ENCODE data around the gene TCF12.

Gene TCF12

GRCh38 chr15:57297163-57297593, 378.7 kb downstream of the TCF12 start:
- Histone ChIP-seq H4K20me1 (ENCODE audit: insufficient read depth, low read length, poor library complexity, severe bottlenecking) (no peaks in the 10 kb centered on the region), H2AFZ (ENCODE audit: low read length) (no peak overlapping the region), H3F3A (ENCODE audit: low read depth) (no peaks in the 10 kb centered on the region), H3K9me3 (ENCODE audit: insufficient read depth, low read depth, low read length) (no peaks in the 10 kb centered on the region), H3K9ac (ENCODE audit: low read depth, low read length, poor library complexity, severe bottlenecking) (no peak overlapping the region), H3K4me3 (ENCODE audit: low read length, poor library complexity, severe bottlenecking) (no peak overlapping the region), H3K4me2 (ENCODE audit: low read depth, low read length, poor library complexity, severe bottlenecking) (no peak overlapping the region), H3K79me2 (ENCODE audit: insufficient read depth, low read length) (no peaks in the 10 kb centered on the region), H3K27me3 (ENCODE audit: insufficient read depth, low read length, poor library complexity, severe bottlenecking) (no peaks in the 10 kb centered on the region), H3K4me1 (ENCODE audit: insufficient read depth, low read length, poor library complexity, severe bottlenecking) (peaks cover 22% of the 10 kb centered on the region), H3K9me2 (replicated peaks; ENCODE audit: low read depth, low read length) (no peaks in the 10 kb centered on the region), H3K36me3 (ENCODE audit: insufficient read depth, low read length) (no peaks in the 10 kb centered on the region)
- TF ChIP-seq CTCF (conservative IDR thresholded peaks at IDR 0.05; ENCODE audit: low read length) (no peak), EZH2phosphoT487 (IDR thresholded peaks at IDR 0.05; ENCODE audit: borderline replicate concordance) (no peak)

GRCh38 chr15:57297630-57298029, 379.2 kb downstream of the TCF12 start:
- Histone ChIP-seq H3F3A (ENCODE audit: low read depth) (no peaks in the 10 kb centered on the region), H2AFZ (ENCODE audit: low read length) (no peak overlapping the region), H3K36me3 (ENCODE audit: insufficient read depth, low read length) (no peaks in the 10 kb centered on the region), H3K9me3 (ENCODE audit: insufficient read depth, low read depth, low read length) (no peaks in the 10 kb centered on the region), H3K4me3 (ENCODE audit: low read length, poor library complexity, severe bottlenecking) (no peak overlapping the region), H3K27me3 (ENCODE audit: insufficient read depth, low read length, poor library complexity, severe bottlenecking) (no peaks in the 10 kb centered on the region), H3K9ac (ENCODE audit: low read depth, low read length, poor library complexity, severe bottlenecking) (no peak overlapping the region), H4K20me1 (ENCODE audit: insufficient read depth, low read length, poor library complexity, severe bottlenecking) (no peaks in the 10 kb centered on the region), H3K79me2 (ENCODE audit: insufficient read depth, low read length) (no peaks in the 10 kb centered on the region), H3K9me2 (replicated peaks; ENCODE audit: low read depth, low read length) (no peaks in the 10 kb centered on the region), H3K4me1 (ENCODE audit: insufficient read depth, low read length, poor library complexity, severe bottlenecking) (peaks cover 22% of the 10 kb centered on the region), H3K4me2 (ENCODE audit: low read depth, low read length, poor library complexity, severe bottlenecking) (no peak overlapping the region)
- TF ChIP-seq CTCF (conservative IDR thresholded peaks at IDR 0.05; ENCODE audit: low read length) (no peak), EZH2phosphoT487 (IDR thresholded peaks at IDR 0.05; ENCODE audit: borderline replicate concordance) (no peak)

GRCh38 chr15:57298204-57298603, 379.8 kb downstream of the TCF12 start:
- Histone ChIP-seq H3K4me3 (ENCODE audit: low read length, poor library complexity, severe bottlenecking) (no peak overlapping the region), H3K27me3 (ENCODE audit: insufficient read depth, low read length, poor library complexity, severe bottlenecking) (no peaks in the 10 kb centered on the region), H3K9me2 (replicated peaks; ENCODE audit: low read depth, low read length) (no peaks in the 10 kb centered on the region), H3F3A (ENCODE audit: low read depth) (no peaks in the 10 kb centered on the region), H3K36me3 (ENCODE audit: insufficient read depth, low read length) (no peaks in the 10 kb centered on the region), H3K4me1 (ENCODE audit: insufficient read depth, low read length, poor library complexity, severe bottlenecking) (peaks cover 22% of the 10 kb centered on the region), H2AFZ (ENCODE audit: low read length) (no peak overlapping the region), H3K9me3 (ENCODE audit: insufficient read depth, low read depth, low read length) (no peaks in the 10 kb centered on the region), H4K20me1 (ENCODE audit: insufficient read depth, low read length, poor library complexity, severe bottlenecking) (no peaks in the 10 kb centered on the region), H3K9ac (ENCODE audit: low read depth, low read length, poor library complexity, severe bottlenecking) (no peak overlapping the region), H3K4me2 (ENCODE audit: low read depth, low read length, poor library complexity, severe bottlenecking) (no peak overlapping the region), H3K79me2 (ENCODE audit: insufficient read depth, low read length) (no peaks in the 10 kb centered on the region)
- TF ChIP-seq CTCF (conservative IDR thresholded peaks at IDR 0.05; ENCODE audit: low read length) (no peak), EZH2phosphoT487 (IDR thresholded peaks at IDR 0.05; ENCODE audit: borderline replicate concordance) (no peak)
